ENCODE results near the gene INTS11. TPM values are rescaled to one million over a fixed set of nuclear protein-coding genes. Genes with fewer than 3 reads are reported as not detected.
A peak's percentile ranks its signal among the peaks of the same experiment; 100 is the strongest.

Gene INTS11
- total and polyA plus RNA-seq, 9 of the 15 experiments (the other 6 are each of a cell fraction or from before 2014, with no cell fraction given), result 3.6 to 183 (median 110) TPM

- no peak for TF ChIP-seq SUPT5H (IDR thresholded peaks at IDR 0.05)
- no peak for TF ChIP-seq ARHGAP35 (IDR thresholded peaks at IDR 0.05; ENCODE audit: partially characterized antibody)
- no peak for TF ChIP-seq HNRNPK (IDR thresholded peaks at IDR 0.05; ENCODE audit: low read depth, low read length, poor library complexity, severe bottlenecking)
- TF ChIP-seq RBFOX2 (IDR thresholded peaks at IDR 0.05; ENCODE audit: low read depth, low read length), result peak; percentile 46
- TF ChIP-seq, protein P1, sequence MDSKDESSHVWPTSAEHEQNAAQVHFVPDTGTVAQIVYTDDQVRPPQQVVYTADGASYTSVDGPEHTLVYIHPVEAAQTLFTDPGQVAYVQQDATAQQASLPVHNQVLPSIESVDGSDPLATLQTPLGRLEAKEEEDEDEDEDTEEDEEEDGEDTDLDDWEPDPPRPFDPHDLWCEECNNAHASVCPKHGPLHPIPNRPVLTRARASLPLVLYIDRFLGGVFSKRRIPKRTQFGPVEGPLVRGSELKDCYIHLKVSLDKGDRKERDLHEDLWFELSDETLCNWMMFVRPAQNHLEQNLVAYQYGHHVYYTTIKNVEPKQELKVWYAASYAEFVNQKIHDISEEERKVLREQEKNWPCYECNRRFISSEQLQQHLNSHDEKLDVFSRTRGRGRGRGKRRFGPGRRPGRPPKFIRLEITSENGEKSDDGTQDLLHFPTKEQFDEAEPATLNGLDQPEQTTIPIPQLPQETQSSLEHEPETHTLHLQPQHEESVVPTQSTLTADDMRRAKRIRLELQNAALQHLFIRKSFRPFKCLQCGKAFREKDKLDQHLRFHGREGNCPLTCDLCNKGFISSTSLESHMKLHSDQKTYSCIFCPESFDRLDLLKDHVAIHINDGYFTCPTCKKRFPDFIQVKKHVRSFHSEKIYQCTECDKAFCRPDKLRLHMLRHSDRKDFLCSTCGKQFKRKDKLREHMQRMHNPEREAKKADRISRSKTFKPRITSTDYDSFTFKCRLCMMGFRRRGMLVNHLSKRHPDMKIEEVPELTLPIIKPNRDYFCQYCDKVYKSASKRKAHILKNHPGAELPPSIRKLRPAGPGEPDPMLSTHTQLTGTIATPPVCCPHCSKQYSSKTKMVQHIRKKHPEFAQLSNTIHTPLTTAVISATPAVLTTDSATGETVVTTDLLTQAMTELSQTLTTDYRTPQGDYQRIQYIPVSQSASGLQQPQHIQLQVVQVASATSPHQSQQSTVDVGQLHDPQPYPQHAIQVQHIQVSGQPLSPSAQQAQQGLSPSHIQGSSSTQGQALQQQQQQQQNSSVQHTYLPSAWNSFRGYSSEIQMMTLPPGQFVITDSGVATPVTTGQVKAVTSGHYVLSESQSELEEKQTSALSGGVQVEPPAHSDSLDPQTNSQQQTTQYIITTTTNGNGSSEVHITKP (IDR thresholded peaks at IDR 0.05; ENCODE audit: partially characterized antibody), result peak; percentile 22
- no peak for TF ChIP-seq ETS1 (conservative IDR thresholded peaks at IDR 0.05; ENCODE audit: control insufficient read depth, low read depth, low read length)
- TF ChIP-seq JUND (IDR thresholded peaks at IDR 0.05; ENCODE audit: borderline replicate concordance, low read depth, low read length), result peak; percentile 82
- TF ChIP-seq JUND (tag; IDR thresholded peaks at IDR 0.05; ENCODE audit: borderline replicate concordance, low read depth, low read length), result peak; percentile 62; the same call in 1 of the 3 replicates
- no peak for TF ChIP-seq ZMIZ1 (IDR thresholded peaks at IDR 0.05; ENCODE audit: low read depth in 2 of 2, low read length in 2 of 2)
- TF ChIP-seq FOXK2 (conservative IDR thresholded peaks at IDR 0.05 in 1 of 2, IDR thresholded peaks at IDR 0.05 in 1 of 2; ENCODE audit: low read depth in 2 of 2), result no peak
- TF ChIP-seq ZNF57 (CRISPR knock-in tag; IDR thresholded peaks at IDR 0.05), result no peak
- TF ChIP-seq ZNF184 (CRISPR knock-in tag; IDR thresholded peaks at IDR 0.05), result no peak
- TF ChIP-seq HDAC8 (tag; IDR thresholded peaks at IDR 0.05), result no peak
- TF ChIP-seq NR1H2 (CRISPR knock-in tag; IDR thresholded peaks at IDR 0.05), result no peak
- TF ChIP-seq GATAD2A (IDR thresholded peaks at IDR 0.05), result no peak
- peak; percentile 36; the same call in 1 of the 2 replicates for TF ChIP-seq BCOR (IDR thresholded peaks at IDR 0.05)
- TF ChIP-seq TCF3 (CRISPR knock-in tag; IDR thresholded peaks at IDR 0.05), result no peak
- no peak for TF ChIP-seq KAT2B (IDR thresholded peaks at IDR 0.05; ENCODE audit: low read depth, low read length)
- TF ChIP-seq FOXA3 (CRISPR knock-in tag; conservative IDR thresholded peaks at IDR 0.05 in 1 of 2, IDR thresholded peaks at IDR 0.05 in 1 of 2), result no peak
Measured at GRCh38 chr1:1344655-1345361, 20.3 kb upstream of the INTS11 start (continued).

Measured in K562 (cell line).